ENCODE results near the gene C10orf143. TPM values are rescaled to one million over a fixed set of nuclear protein-coding genes. Genes with fewer than 3 reads are reported as not detected.

The C10orf143 gene
- total RNA-seq, 1 donor: 2.0 TPM

GRCh38 chr10:130022511-130023299 is 87.9 kb downstream of the C10orf143 start:
- TF ChIP-seq CTCF (IDR thresholded peaks at IDR 0.05; ENCODE audit: insufficient read depth, low read length): no peak
- no peak overlapping the region for H3K4me3 ChIP-seq (ENCODE audit: low read depth, low read length)
- peak; percentile 82 for DNase-seq (ENCODE audit: low read depth)

- no peak for TF ChIP-seq CTCF (IDR thresholded peaks at IDR 0.05; ENCODE audit: insufficient read depth, low read length)
- no peak for DNase-seq (ENCODE audit: low read depth)
- no peak overlapping the region for H3K4me3 ChIP-seq (ENCODE audit: low read depth, low read length)
Measured at GRCh38 chr10:130022086-130022485, 88.5 kb downstream of the C10orf143 start.

- no peak overlapping the region for H3K4me3 ChIP-seq (ENCODE audit: low read depth, low read length)
- TF ChIP-seq CTCF (IDR thresholded peaks at IDR 0.05; ENCODE audit: insufficient read depth, low read length): no peak
- DNase-seq (ENCODE audit: low read depth): peak; percentile 93
Measured at GRCh38 chr10:130021383-130021950, 89.2 kb downstream of the C10orf143 start.

- no peak for TF ChIP-seq CTCF (IDR thresholded peaks at IDR 0.05; ENCODE audit: insufficient read depth, low read length)
- DNase-seq (ENCODE audit: low read depth): no peak
- no peak overlapping the region for H3K4me3 ChIP-seq (ENCODE audit: low read depth, low read length)
Measured at GRCh38 chr10:130020651-130021382, 89.8 kb downstream of the C10orf143 start.

- DNase-seq (ENCODE audit: low read depth): no peak
- TF ChIP-seq CTCF (IDR thresholded peaks at IDR 0.05; ENCODE audit: insufficient read depth, low read length): no peak
- H3K4me3 ChIP-seq (ENCODE audit: low read depth, low read length): no peak overlapping the region
Measured at GRCh38 chr10:130018730-130019185, 91.9 kb downstream of the C10orf143 start.

GRCh38 chr10:130018265-130018664 is 92.4 kb downstream of the C10orf143 start:
- peak; percentile 37 for DNase-seq (ENCODE audit: low read depth)
- no peak overlapping the region for H3K4me3 ChIP-seq (ENCODE audit: low read depth, low read length)
- TF ChIP-seq CTCF (IDR thresholded peaks at IDR 0.05; ENCODE audit: insufficient read depth, low read length): no peak

All from fibroblast of the aortic adventitia (primary cell).